Umbilical cord (tissue), 2 donors: ENCODE results near the gene EID2. TPM values are rescaled to one million over a fixed set of nuclear protein-coding genes. Genes with fewer than 3 reads are reported as not detected.

ENCODE experiments used
- DNase-seq: peaks from one replicate; pipeline ENCODE4 v3.0.0-alpha.2; 2015; ENCODE audit warnings: low spot score
- total RNA-seq: library from RNA; depleted of rRNA; stranded (reverse); fragments of >200 nt; gene quantifications from one replicate; pipeline ENCODE4 v1.2.3, GENCODE V29; 2014; ENCODE audit warnings: low replicate concordance; ENCODE audit not compliant: insufficient read depth

EID2 gene
- total RNA-seq, 1 donor from 2014 or later: 10.1 TPM

DNA sequence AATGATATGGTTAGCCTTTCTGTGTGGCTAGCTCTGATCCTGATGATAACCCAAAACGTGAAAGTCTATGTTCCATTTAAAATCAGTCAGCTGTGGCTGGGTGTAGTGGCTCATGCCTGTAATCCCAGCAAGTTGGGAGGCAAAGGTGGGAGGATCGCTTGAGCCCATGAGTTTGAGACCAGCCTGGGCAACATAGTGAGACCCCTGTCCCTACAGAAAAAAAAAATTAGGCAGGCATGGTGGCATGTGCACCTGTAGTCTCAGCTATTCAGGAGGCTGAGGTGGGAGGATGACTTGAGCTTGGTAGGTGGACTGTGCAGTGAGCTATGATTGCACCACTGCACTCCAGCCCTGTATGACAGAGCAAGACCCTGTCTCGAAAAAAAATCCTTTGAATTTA is 6.2 kb downstream of the EID2 start:
- DNase-seq: no peak

DNA sequence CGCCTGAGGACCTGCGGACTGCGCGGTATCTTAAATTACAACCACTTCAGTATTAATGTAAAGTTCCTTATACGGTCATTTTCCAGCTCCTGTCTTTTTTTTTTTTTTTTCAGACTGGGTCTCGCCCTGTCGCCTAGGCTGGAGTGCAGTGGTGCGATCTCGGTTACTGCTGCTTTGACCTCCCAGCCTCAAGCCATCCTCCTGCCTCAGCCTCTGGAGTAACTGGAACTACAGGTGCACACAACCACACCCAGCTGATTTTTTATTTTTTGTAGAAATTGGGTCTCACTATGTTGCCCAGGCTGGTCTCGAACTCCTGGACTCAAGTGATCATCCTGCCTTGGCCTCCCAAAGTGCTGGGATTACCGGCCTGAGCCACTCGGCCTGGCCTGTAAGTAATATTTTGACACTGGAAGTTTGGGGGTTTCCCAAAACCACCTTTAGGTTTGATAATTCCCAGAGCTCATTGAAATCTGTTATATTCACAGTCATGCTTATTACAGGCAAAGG is 6.9 kb downstream of the EID2 start:
- DNase-seq: no peak

DNA sequence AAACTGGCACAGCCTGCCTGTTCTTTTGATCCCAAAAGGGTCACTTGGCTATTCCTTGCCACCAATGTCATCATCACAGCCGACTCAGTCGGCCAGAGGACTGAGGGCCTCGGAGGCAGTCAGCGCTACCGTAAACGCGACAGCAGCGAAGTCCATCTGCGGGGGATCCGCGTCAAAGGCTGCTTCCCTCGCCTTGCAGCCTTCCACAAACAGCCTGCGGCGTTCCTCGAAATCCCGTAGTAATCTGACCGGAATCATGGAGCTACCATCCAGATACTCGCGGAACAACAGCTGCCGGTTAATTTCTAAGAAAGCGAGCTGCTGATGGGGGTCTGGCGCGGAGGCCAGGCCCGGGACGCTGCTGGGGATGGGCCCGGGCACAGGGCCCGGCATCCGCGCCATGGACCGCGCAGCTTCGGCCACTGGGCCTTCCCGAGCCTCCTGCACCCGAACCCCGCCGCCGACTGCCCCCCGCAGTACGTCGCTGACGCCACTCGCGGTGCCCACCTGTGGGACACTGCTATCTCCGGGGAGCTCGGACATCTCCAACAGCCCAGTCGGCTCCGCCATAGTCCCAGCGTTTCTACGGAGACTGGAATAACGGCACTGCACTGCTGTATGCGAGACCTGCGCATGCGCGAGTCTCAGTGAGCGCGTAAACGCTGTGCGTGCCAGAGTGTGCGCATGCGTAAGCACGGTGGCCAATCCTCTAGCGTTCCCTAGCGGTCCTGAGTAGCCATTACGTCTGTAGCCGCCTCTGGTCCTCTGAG is 7.5 kb downstream of the EID2 start, which contains the start of gene EID2B:
EID2B (minus strand) TSS at position 620 of the 770 bp plus-strand sequence; CDS start at position 570, 50 bp downstream.
- DNase-seq: peak; percentile 98

DNA sequence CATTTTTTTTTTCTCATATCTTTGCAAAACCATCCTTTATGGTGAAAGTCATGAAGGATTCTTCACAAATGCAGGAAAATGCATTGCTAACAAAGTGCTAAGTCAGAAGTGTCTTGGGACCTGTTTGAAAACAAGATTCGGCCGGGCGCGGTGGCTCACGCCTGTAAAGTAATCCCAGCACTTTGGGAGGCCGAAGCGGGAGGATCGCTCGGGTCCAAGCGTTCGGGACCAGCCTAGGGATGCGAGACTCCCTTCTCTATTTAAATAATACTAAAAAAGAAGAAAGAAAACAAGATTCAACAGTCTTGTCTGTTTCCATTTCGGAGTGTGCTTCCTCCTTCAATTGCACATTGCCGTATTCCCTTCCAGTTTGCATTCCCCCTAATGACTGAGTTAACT is 8.1 kb downstream of the EID2 start:
- no peak for DNase-seq

DNA sequence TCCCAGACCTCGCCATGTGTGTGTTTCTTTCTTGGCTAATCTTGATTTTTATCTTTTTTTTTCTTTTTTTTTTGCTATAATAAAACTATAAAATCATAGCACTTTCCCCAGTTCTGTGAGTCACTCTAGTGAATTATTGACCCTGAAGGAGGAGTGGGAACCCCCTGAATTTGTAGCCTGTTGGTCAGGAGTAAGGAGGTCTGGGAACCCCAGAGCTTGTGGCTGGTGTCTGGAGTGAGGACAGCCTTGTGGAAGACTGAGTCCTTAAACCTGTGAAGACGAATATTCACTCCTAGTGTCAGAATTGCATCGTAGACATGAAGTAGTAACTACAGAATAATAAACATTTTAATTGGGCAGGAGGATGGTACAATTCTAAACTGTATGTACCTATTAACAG is 14.8 kb downstream of the EID2 start:
- DNase-seq: no peak

DNA sequence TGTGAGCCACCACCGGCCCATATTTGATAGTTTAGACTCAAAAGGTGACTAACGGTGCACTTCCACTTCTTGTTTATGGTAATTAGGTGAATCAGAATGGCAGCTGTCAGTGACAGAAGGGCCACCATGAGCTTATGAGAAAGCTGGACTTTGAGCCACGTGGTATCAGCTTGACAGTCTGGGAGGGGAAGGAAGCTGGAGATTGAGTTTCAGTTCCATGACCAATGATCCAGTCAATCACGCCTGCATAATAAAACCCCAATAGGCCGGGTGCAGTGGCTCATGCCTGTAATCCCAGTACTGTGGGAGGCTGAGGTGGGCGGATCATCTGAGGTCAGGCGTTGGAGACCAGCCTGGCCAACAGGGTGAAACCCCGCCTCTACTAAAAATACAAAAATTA is 15.5 kb downstream of the EID2 start:
- no peak for DNase-seq

DNA sequence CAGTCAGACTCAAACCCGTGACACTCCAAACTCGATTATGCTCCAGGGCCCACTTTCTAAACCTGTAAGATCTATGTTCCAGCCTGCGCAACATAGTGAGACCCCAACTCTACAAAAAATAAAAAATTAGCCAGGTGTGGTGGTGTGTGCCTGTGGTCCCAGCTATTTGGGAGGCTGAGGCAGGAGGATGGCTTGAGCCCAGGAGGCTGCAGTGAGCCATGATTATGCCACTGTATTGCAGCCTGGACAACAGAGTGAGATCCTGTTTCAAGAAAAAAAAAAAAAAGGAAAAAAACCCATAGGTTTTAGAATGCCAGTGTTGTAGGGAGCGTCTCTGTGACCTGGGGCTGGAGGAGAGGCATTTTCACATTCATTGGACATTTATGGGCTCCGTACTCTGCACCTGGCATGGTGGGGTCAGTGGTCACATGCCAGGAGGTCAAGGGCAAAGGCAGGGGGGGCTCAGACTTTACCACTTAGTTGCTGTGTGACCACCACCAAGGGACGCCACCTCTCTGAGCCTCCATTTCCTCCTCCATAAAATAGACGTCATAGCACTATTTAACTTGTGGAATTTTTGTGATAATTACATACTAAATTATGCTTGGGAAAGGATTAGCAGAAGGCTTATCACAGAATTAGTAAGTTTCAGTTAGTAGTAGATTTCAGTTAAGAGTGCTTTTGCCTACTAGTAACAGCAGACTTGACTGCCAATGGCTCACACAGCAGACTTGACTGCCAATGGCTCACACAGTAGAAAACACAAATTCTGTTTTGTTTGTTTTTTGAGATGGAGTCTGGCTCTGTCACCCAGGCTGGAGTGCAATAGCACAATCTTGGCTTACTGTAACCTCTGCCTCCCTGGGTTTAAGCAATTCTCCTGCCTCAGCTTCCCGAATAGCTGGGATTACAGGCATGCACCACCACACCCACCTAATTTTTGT is 19.1 kb downstream of the EID2 start:
- DNase-seq: no peak

DNA sequence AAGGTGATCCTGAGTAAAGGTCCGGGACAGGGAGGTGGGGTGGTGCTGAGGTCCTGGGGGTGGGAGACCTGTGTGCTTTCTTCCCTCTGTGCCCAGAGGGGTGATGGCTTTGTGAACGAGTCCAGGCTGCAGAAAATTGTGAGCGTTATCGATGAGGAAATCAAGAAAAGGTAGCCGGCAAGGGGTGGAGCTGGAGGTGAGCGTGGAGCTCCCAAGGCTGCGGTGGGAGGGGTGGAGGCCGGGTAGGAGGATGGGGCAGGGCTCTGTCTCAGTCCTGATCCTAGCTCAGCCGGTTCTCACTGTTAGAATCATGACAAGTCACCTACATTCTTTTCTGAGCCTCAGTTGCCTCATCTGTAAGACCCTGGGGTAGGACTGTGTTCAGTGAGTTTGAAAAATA is 21.0 kb downstream of the EID2 start:
- no peak for DNase-seq

DNA sequence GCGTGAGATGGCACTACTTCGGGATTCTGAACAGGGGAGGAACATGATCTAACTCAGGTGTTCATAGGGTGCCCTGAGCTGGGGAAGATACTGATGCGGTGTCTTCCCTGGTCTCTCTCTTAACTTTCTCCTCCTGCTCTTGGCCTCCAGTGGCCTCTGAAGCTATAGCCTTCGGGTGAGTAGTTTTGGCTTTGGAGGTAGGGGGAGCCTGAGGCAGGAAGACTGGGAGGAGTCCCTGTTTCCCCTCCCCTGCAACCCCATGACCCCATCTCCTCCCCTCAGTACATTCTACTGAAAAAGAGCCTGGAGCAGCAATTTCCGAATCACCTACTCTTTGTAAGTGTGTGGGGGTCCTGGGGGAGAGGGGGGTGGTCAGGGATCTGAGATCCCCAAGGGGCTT is 21.5 kb downstream of the EID2 start:
- DNase-seq: no peak

DNA sequence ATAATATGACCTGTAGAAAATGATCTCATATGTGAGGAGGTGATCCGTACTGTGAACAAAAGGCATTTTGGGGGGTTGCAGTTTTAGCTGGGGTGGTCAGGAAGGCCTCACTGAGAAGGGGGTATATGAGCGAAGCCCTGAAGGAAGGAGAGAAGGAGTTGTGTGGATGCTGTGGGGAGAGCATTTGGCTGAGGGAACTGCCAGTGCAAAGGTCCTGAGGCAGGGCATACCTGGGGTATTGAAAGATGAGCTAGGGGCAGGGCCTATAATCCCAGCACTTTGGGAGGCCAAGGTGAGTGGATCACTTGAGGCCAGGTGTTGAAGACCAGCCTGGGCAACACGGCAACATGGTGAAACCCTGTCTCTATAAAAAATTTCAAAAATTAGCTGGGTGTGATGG is 22.5 kb downstream of the EID2 start:
- no peak for DNase-seq

DNA sequence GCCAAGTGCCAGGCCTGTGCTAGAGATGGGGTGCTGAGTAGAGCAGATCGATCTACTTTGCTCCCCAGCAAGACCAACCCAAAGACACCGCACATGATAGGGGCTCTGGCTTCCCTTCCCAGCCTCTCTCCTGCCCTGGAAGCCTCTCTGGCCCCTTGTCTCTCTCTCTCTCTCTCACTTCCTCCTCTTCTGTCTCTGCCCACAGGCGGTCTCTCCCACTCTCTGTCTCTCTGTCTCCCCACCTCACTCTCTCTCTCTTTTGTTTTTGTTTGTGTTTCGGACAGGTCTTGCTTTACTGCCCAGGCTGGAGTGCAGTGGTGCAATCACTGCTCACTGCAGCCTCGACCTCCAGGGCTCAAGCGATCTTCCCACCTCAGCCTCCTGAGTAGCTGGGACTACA is 23.7 kb downstream of the EID2 start:
- no peak for DNase-seq

DNA sequence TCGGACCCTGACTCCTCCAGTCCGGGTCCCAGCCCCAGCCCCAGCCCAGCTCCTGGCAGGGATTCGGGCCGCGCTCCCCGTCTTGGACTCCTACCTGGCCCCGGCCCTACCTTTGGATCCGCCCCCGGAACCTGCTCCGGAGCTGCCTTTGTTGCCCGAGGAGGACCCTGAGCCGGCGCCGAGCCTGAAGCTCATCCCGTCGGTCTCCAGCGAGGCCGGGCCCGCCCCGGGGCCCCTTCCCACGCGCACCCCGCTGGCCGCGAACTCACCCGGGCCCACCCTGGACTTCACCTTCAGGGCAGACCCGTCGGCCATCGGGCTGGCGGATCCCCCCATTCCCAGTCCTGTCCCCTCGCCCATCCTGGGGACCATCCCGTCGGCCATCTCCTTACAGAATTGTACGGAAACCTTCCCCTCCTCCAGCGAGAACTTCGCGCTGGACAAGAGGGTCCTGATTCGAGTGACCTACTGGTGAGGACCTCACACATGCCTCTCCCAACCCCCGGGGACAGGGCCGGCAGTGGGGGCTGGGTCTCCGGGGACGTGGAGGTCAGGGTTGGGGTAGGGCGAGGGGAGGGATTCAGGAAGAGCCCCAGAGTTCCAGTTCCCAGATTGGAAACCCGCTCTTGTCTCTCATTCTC is 24.3 kb downstream of the EID2 start:
- DNase-seq: no peak

DNA sequence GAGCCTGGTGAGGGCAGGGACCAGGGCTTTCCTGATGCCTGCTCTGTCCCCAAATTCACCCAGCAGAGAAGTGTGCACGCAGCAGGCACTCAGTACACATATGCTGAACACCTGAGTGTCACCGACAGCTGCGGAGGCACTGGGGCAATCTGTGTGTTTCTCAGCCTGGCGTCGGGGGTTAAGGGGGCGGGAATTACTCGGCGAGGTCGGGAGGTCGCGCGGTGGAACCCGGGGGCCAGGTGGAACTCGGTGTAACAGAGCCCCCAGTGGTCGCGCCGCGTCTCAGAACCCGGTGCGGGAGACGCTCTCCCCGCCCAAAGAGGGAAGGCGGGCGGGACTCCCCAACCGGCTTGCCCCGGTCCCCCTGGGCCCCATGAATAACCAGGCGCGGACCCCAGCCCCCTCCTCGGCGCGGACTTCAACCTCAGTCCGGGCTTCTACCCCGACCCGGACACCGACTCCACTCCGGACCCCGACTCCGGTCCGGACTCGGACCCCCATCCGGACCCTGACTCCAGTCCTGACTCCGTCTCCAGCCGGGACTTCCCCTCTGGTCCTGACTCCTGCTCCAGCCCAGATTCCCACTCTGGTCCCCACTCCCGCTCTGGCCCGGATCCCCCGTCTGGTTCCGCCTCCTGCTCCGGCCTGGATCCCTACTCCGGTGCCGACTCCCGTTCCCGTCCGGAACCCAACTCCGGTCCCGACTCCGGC is 25.0 kb downstream of the EID2 start, which contains the start of gene SELENOV:
SELENOV (plus strand) TSS at position 300 of the 711 bp plus-strand sequence; CDS start at position 374, 74 bp downstream.
- DNase-seq: no peak

DNA sequence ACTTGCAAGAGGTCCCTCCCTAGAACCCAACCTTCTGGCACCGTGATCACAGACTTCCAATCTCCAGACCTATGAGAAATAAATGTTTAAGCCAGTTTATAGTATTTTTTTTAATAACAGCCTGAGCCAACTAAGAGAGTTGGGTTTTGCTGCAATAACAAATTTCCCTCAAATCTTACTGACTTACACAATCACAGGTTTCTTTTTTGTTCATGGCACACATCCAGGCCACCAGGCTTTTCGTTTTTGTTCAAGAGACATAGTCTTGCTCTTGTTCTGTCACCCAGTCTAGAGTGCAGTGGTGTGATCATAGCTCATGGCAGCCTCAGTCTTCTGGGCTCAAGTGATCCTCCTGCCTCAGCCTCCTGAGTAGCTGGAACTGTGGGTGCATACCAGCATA is 27.0 kb downstream of the EID2 start:
- DNase-seq: no peak

DNA sequence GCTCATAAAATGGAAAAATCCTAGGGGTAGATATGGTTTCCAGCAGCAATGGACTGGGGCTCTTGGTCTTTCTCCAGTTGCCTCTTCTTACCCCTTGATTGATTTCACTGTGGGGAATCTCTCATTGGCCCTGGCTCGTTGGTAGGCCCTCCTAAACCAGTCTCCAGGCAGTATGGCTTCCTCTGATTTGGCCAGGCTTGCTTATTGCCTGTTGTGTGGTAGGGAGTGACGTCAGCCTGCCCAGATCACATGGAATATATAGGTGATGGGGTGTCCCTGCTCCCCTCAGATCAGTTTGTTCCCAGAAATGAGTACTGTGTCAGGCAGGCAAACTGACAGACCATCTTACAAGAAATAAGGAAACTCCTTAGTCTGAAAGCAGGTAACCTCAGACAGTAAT is 30.7 kb downstream of the EID2 start:
- DNase-seq: no peak

DNA sequence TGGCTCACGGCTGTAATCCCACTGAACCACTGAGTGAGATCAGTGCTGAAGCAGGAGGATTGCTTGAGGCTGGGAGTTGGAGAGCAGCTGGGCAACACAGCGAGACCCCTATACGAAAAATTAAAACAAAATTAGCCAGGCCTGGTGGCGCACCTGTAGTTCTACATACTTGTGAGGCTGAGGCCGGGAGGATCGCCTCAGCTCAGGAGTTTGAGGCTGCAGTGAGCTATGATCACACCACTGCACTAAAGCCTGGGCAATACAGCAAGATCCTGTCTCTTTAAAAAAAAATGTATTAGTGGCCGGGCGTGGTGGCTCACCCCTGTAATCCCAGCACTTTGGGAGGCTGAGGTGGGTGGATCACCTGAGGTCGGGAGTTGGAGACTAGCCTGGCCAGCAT is 31.3 kb downstream of the EID2 start:
- no peak for DNase-seq

DNA sequence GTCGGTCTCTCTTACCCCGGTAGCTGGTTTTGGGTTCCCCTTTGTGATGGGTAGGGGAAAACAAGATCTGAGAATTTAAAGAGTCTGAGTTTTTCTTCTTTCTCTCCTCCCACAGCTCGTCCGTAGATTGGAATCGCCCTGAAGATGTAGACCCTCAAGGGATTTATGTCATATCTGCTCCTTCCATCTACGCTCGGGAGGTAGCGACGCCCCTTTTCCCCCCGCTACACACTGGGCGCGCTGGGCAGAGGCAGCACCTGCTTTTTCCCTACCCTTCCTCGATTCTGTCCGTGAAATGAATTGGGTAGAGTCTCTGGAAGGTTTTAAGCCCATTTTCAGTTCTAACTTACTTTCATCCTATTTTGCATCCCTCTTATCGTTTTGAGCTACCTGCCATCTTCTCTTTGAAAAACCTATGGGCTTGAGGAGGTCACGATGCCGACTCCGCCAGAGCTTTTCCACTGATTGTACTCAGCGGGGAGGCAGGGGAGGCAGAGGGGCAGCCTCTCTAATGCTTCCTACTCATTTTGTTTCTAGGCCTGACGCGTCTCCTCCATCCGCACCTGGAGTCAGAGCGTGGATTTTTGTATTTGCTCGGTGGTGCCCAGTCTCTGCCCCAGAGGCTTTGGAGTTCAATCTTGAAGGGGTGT is 32.1 kb downstream of the EID2 start:
- DNase-seq: no peak

DNA sequence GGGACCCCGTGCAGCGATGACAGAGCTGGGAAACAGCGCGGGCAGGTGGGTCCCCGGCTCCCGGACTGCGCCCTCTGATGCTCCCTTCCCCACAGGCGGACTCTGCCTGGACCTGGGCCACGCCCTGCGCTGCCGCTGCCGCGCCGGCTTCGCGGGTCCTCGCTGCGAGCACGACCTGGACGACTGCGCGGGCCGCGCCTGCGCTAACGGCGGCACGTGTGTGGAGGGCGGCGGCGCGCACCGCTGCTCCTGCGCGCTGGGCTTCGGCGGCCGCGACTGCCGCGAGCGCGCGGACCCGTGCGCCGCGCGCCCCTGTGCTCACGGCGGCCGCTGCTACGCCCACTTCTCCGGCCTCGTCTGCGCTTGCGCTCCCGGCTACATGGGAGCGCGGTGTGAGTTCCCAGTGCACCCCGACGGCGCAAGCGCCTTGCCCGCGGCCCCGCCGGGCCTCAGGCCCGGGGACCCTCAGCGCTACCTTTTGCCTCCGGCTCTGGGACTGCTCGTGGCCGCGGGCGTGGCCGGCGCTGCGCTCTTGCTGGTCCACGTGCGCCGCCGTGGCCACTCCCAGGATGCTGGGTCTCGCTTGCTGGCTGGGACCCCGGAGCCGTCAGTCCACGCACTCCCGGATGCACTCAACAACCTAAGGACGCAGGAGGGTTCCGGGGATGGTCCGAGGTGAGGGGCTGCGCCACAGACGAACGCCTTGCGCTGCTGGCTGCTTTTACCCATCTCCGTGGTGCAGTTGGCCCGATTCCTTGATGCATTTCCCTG is 32.8 kb downstream of the EID2 start:
- peak; percentile 54 for DNase-seq

DNA sequence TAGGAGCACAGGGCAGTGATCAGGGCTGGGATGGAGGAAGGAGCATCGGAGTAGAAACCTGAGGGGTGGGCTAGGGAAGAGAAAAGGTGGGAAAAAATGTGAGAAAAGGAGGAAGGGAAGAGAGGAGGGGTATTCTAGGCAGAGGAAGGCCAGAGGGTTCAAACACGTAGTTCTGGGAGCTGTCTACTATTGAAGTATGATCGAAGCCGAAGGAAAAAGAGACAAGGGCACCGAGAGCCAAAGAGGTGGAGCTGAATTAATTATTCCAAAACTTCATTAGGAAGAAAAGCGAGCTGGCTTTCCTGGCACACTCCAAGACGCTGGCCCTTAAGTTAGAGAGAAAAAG is 33.4 kb downstream of the EID2 start:
- no peak for DNase-seq
